K562 (cell line): Measurements from ENCODE around the gene KDM4C. TPM values are rescaled to one million over a fixed set of nuclear protein-coding genes. Genes with fewer than 3 reads are reported as not detected.

Experiments used
- ATAC-seq: fragments of 200-7000 bp; cut with Tn5 transposase; 3 replicates; pipeline ENCODE4 v1.9.1; 2020; ENCODE audit warnings: moderate library complexity
- BruUV-seq: library from RNA; stranded (reverse); fragments of 400-500 nt; replicated peaks from 2 replicates; lab custom pipeline; 2021; lab: Mats Ljungman, UMichigan
- CTCF ChIA-PET: fragments of 300-600 bp; formaldehyde crosslinking; extraction: SDS; loops from one replicate; lab custom pipeline; 2021; ENCODE audit warnings: low intra/inter-chr PET ratio; lab: Yijun Ruan, JAX
- POLR2A ChIA-PET: fragments of 300-600, 350-650 bp; sonication (Branson Sonifier 250); formaldehyde crosslinking; extraction: SDS; loops from one replicate; lab custom pipeline; 2021; ENCODE audit warnings: antibody characterized with exemption, inconsistent platforms; lab: Yijun Ruan, JAX
- DNase-seq, 4 experiments: peaks; one replicate each; pipeline versions ENCODE4 v3.0.0 to v3.0.0-alpha.2; 2011 to 2018; ENCODE audit warnings: low spot score in 3 of 4, mixed read lengths in 3 of 4; ENCODE audit errors: extremely low read depth in 1 of 4
- FAIRE-seq: peaks from 2 replicates; lab custom pipeline; 2011; peaks lifted over from hg19 to GRCh38; lab: Jason Lieb, UNC
- H2AFZ ChIP-seq: 2 replicates; pipeline ENCODE4 v1.6.0; 2011; ENCODE audit warnings: low read depth, low read length, control low read depth, inconsistent platforms
- H3K27ac ChIP-seq: fragments of 200-600 bp; 3 replicates; pipeline ENCODE4 v1.8.0; 2011; ENCODE audit warnings: low read depth, mild to moderate bottlenecking, control low read depth, inconsistent platforms, low read length, moderate library complexity, mixed read lengths; ENCODE audit errors: extremely low read depth
- H3K27me3 ChIP-seq, 2 experiments: fragments of 300-600 bp in 1 of 2; 2 replicates in 1 of 2; 3 replicates in 1 of 2; pipeline versions ENCODE4 v1.6.0 to v1.8.0; 2011; ENCODE audit warnings: inconsistent platforms in 2 of 2, low read length in 2 of 2, mild to moderate bottlenecking in 1 of 2, mixed read lengths in 1 of 2, moderate library complexity in 1 of 2; ENCODE audit not compliant: control insufficient read depth in 2 of 2, insufficient read depth in 2 of 2
- H3K36me3 ChIP-seq: fragments of 300-600 bp; 3 replicates; pipeline ENCODE4 v1.8.0; 2011; ENCODE audit warnings: mild to moderate bottlenecking, low read length, inconsistent platforms; ENCODE audit not compliant: control insufficient read depth, insufficient read depth
- H3K4me1 ChIP-seq, 2 experiments: fragments of 200-600 bp in 1 of 2; replicated peaks in 1 of 2; 2 replicates in 1 of 2; 3 replicates in 1 of 2; pipeline versions ENCODE4 v1.5.1 to v1.8.0; 2011; ENCODE audit warnings: inconsistent platforms in 2 of 2, low read length in 2 of 2, mild to moderate bottlenecking in 1 of 2, mixed read lengths in 1 of 2, moderate library complexity in 1 of 2; ENCODE audit not compliant: control insufficient read depth in 2 of 2, insufficient read depth in 2 of 2
- H3K4me2 ChIP-seq: 2 replicates; pipeline ENCODE4 v1.6.1; 2011; ENCODE audit warnings: low read length, control low read depth, inconsistent platforms, mixed read lengths; ENCODE audit not compliant: insufficient read depth
- H3K4me3 ChIP-seq: fragments of 200-600 bp; sonication (generic), shearing (Covaris generic); 2 replicates; pipeline ENCODE4 v1.5.1; 2016; ENCODE audit warnings: control low read depth, inconsistent platforms
- H3K79me2 ChIP-seq: fragments of 200-600 bp; 3 replicates; pipeline ENCODE4 v1.8.0; 2011; ENCODE audit warnings: low read length, inconsistent platforms; ENCODE audit not compliant: control insufficient read depth, insufficient read depth
- H3K9ac ChIP-seq, 2 experiments: 2 replicates each; pipeline versions ENCODE4 v1.6.0 to v1.6.1; 2011; ENCODE audit warnings: low read depth in 2 of 2, low read length in 2 of 2, control low read depth in 1 of 2, inconsistent platforms in 1 of 2, mild to moderate bottlenecking in 1 of 2, mixed read lengths in 1 of 2; ENCODE audit not compliant: insufficient read depth in 1 of 2
- H3K9me1 ChIP-seq: one replicate; pipeline ENCODE4 v1.6.0; 2011; ENCODE audit warnings: inconsistent platforms, mild to moderate bottlenecking, low read length, moderate library complexity; ENCODE audit not compliant: control insufficient read depth, insufficient read depth
- H3K9me3 ChIP-seq: replicated peaks from 2 replicates; pipeline ENCODE4 v1.5.1; 2011; ENCODE audit warnings: low read depth, low read length, inconsistent platforms; ENCODE audit not compliant: control insufficient read depth, insufficient read depth
- H4K20me1 ChIP-seq: replicated peaks from 2 replicates; pipeline ENCODE4 v1.6.1; 2011; ENCODE audit warnings: low read length, inconsistent platforms, mixed read lengths; ENCODE audit not compliant: control insufficient read depth, insufficient read depth
- BACH1 ChIP-seq: fragments of 200-800 bp; sonication (Bioruptor generic); IDR thresholded peaks from 2 replicates; pipeline ENCODE4 v1.6.1; 2016; ENCODE audit warnings: missing genetic modification characterization, missing compliant biosample characterization
- FOXA3 ChIP-seq, 2 experiments: fragments of 450-650 bp in 1 of 2; sonication (generic) in 1 of 2; formaldehyde crosslinking; IDR thresholded peaks in 1 of 2; conservative IDR thresholded peaks in 1 of 2; 2 replicates each; pipeline versions ENCODE4 v1.4.0 to v1.8.0; 2020 to 2022; ENCODE audit warnings: mild to moderate bottlenecking in 2 of 2, missing genetic modification reagents in 1 of 2
- FOXM1 ChIP-seq, 2 experiments: fragments of 450-650 bp in 1 of 2; sonication (generic) in 1 of 2; formaldehyde crosslinking in 1 of 2; IDR thresholded peaks; 2 replicates each; pipeline versions ENCODE4 v1.6.1 to v1.9.0; 2017 to 2022; ENCODE audit warnings: low read depth in 2 of 2, mild to moderate bottlenecking in 2 of 2, missing genetic modification reagents in 1 of 2, moderate library complexity in 1 of 2
- MAFK ChIP-seq: IDR thresholded peaks from 2 replicates; pipeline ENCODE4 v1.6.1; 2011; ENCODE audit warnings: low read length, improper control_type of control experiment
- MBD2 ChIP-seq: sonication (generic); IDR thresholded peaks from 2 replicates; pipeline ENCODE4 v1.6.1; 2016; ENCODE audit warnings: low read depth, borderline replicate concordance
- POU5F1 ChIP-seq: fragments of 150-350 bp; IDR thresholded peaks from 2 replicates; pipeline ENCODE4 v1.6.1; 2014; ENCODE audit warnings: borderline replicate concordance, low read length, low read depth, mild to moderate bottlenecking; ENCODE audit not compliant: partially characterized antibody
- RBM22 ChIP-seq: fragments of 200-400 bp; formaldehyde crosslinking; IDR thresholded peaks from 2 replicates; pipeline ENCODE4 v1.6.1; 2018; ENCODE audit warnings: low read length, low read depth; ENCODE audit not compliant: poor library complexity, severe bottlenecking
- RBM25 ChIP-seq: fragments of 200-400 bp; formaldehyde crosslinking; IDR thresholded peaks from 2 replicates; pipeline ENCODE4 v1.6.1; 2018; ENCODE audit warnings: low read length, low read depth, moderate library complexity; ENCODE audit not compliant: severe bottlenecking
- SAFB2 ChIP-seq: fragments of 200-400 bp; formaldehyde crosslinking; IDR thresholded peaks from 2 replicates; pipeline ENCODE4 v1.6.1; 2018; ENCODE audit warnings: borderline replicate concordance, low read length, low read depth, moderate library complexity; ENCODE audit not compliant: severe bottlenecking
- ZBTB1 ChIP-seq: sonication (generic); formaldehyde crosslinking; IDR thresholded peaks from 2 replicates; pipeline ENCODE4 v1.8.1; 2023; ENCODE audit warnings: missing genetic modification reagents, low read depth, mild to moderate bottlenecking, borderline replicate concordance
- ZNF239 ChIP-seq: fragments of 250-450 bp; sonication (Bioruptor Pico); IDR thresholded peaks from 2 replicates; pipeline ENCODE4 v1.4.0; 2020; ENCODE audit warnings: mild to moderate bottlenecking
- WGBS: fragments of 100-300 bp; shearing (Covaris generic); methylation state at CpG from one replicate; pipeline ENCODE4 v1.1.6; 2016; ENCODE audit warnings: low coverage, mixed read lengths; ENCODE audit not compliant: insufficient coverage; ENCODE audit errors: missing lambda C conversion rate; 5-methylcytosine and 5-hydroxymethylcytosine counted together
- in situ Hi-C: fragments of 300-500 bp; cut with MboI; formaldehyde crosslinking; loops from 4 replicates; pipeline ENCODE4 v1.15.0; 2018; ENCODE audit warnings: inconsistent platforms, mixed read lengths
- intact Hi-C: fragments of 100-400 bp; cut with micrococcal nuclease; formaldehyde crosslinking; loops from 2 replicates; pipeline ENCODE4 v1.14.2; 2022
- polyA plus RNA-seq, 8 experiments: library from polyadenylated mRNA; depleted of rRNA in 4 of 8; stranded (reverse) in 5 of 8; unstranded in 3 of 8; fragments of >200 nt; fragmentation: Nextera tagmentation in 2 of 8; fragmentation: Illumina TruSeq in 1 of 8; extraction: Ambion mirVana in 2 of 8; extraction: Trizol in 1 of 8; gene quantifications; 2 replicates each; pipeline versions ENCODE4 v1.2.1 to v1.2.3, GENCODE V29; 2011 to 2014; ENCODE audit warnings: inconsistent platforms in 1 of 8, missing spikeins in 1 of 8
- total RNA-seq, 7 experiments: library from RNA; depleted of rRNA in 6 of 7; stranded (reverse); fragments of >200 nt in 6 of 7; fragmentation: Illumina TruSeq in 2 of 7; extraction: Trizol in 2 of 7; gene quantifications; 2 replicates each; pipeline versions ENCODE4 v1.2.1 to v1.2.3, GENCODE V29; 2011 to 2021; ENCODE audit warnings: low replicate concordance in 1 of 7
- TF ChIP-seq, protein P1 (sequence below): fragments of 200-800 bp; sonication (Bioruptor generic); IDR thresholded peaks from 2 replicates; pipeline ENCODE4 v1.6.1; 2016; ENCODE audit warnings: missing genetic modification characterization, missing compliant biosample characterization
- TF ChIP-seq, protein P2 (sequence below), 3 experiments: fragments of 200-800 bp in 1 of 3; sonication (Bioruptor generic) in 1 of 3; sonication (generic) in 1 of 3; formaldehyde crosslinking in 1 of 3; IDR thresholded peaks; 2 replicates each; pipeline versions ENCODE4 v1.6.1 to v1.8.0; 2016 to 2022; ENCODE audit warnings: mild to moderate bottlenecking in 2 of 3, missing compliant biosample characterization in 2 of 3, missing genetic modification characterization in 2 of 3, missing genetic modification reagents in 1 of 3

KDM4C gene
- total and polyA plus RNA-seq, 9 of the 15 experiments (the other 6 are each of a cell fraction or from before 2014, with no cell fraction given): 5.4 to 17.0 (median 12.6) TPM

DNA sequence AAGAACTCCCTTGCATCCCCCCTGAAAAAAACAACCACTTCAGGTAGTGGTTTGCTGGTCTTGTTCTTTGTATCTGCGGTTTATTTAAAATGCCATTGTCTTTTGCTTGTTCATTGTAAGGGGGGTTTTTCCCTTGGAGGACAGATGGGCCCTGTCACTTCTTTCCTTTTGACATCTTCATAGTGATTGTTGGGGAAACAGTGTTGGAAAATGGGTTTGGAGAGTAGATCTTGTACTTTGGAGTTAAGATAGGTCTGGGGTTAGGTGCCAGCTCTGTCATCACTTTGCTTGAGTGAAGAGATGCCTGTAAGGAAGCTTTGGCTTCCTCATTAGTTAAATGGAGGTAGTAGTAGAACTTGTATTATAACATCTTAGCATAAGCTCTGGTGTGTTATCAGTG lies 112.4 kb downstream of the KDM4C start:
- Histone ChIP-seq H3K9me1 (no peaks in the 10 kb centered on the region), H3K79me2 (no peaks in the 10 kb centered on the region), H4K20me1 (no peaks in the 10 kb centered on the region), H3K36me3 (no peaks in the 10 kb centered on the region), H3K4me1 (no peaks in the 10 kb centered on the region; a peak in 1 of 5 replicates), H3K27me3 (no peaks in the 10 kb centered on the region), H3K27ac (no peak overlapping the region), H3K9me3 (no peaks in the 10 kb centered on the region), H3K4me2 (no peak overlapping the region), H2AFZ (no peak overlapping the region), H3K4me3 (no peak overlapping the region), H3K9ac (no peak overlapping the region)
- in situ Hi-C loops: no loop called here
- no peak for DNase-seq
- ATAC-seq: no peak
- FAIRE-seq: no peak
- ChIA-PET CTCF (no interaction called here), POLR2A (no interaction called here)
- intact Hi-C loops: no loop called here
- no TSS peak for BruUV-seq
- WGBS: no CpG with 5 or more reads among the region's 1 CpG
- TF ChIP-seq ZBTB1 (CRISPR knock-in tag) (no peak), SAFB2 (no peak), RBM22 (no peak), RBM25 (no peak), BACH1 (tag) (no peak), MAFK (no peak), FOXA3 (CRISPR knock-in tag; conservative IDR thresholded peaks at IDR 0.05 in 1 of 2, IDR thresholded peaks at IDR 0.05 in 1 of 2) (no peak), ZNF239 (CRISPR knock-in tag) (no peak), MBD2 (no peak), FOXM1 (IDR thresholded peaks at IDR 0.05; ENCODE audit: low read depth) (no peak), FOXM1 (CRISPR knock-in tag; IDR thresholded peaks at IDR 0.05; ENCODE audit: low read depth) (no peak), POU5F1 (no peak)
- TF ChIP-seq, protein P1, sequence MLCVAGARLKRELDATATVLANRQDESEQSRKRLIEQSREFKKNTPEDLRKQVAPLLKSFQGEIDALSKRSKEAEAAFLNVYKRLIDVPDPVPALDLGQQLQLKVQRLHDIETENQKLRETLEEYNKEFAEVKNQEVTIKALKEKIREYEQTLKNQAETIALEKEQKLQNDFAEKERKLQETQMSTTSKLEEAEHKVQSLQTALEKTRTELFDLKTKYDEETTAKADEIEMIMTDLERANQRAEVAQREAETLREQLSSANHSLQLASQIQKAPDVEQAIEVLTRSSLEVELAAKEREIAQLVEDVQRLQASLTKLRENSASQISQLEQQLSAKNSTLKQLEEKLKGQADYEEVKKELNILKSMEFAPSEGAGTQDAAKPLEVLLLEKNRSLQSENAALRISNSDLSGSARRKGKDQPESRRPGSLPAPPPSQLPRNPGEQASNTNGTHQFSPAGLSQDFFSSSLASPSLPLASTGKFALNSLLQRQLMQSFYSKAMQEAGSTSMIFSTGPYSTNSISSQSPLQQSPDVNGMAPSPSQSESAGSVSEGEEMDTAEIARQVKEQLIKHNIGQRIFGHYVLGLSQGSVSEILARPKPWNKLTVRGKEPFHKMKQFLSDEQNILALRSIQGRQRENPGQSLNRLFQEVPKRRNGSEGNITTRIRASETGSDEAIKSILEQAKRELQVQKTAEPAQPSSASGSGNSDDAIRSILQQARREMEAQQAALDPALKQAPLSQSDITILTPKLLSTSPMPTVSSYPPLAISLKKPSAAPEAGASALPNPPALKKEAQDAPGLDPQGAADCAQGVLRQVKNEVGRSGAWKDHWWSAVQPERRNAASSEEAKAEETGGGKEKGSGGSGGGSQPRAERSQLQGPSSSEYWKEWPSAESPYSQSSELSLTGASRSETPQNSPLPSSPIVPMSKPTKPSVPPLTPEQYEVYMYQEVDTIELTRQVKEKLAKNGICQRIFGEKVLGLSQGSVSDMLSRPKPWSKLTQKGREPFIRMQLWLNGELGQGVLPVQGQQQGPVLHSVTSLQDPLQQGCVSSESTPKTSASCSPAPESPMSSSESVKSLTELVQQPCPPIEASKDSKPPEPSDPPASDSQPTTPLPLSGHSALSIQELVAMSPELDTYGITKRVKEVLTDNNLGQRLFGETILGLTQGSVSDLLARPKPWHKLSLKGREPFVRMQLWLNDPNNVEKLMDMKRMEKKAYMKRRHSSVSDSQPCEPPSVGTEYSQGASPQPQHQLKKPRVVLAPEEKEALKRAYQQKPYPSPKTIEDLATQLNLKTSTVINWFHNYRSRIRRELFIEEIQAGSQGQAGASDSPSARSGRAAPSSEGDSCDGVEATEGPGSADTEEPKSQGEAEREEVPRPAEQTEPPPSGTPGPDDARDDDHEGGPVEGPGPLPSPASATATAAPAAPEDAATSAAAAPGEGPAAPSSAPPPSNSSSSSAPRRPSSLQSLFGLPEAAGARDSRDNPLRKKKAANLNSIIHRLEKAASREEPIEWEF (CRISPR knock-in tag): no peak
- TF ChIP-seq, protein P2, sequence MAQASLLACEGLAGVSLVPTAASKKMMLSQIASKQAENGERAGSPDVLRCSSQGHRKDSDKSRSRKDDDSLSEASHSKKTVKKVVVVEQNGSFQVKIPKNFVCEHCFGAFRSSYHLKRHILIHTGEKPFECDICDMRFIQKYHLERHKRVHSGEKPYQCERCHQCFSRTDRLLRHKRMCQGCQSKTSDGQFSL (CRISPR knock-in tag; IDR thresholded peaks at IDR 0.05): no peak
- TF ChIP-seq, protein P2 (tag; IDR thresholded peaks at IDR 0.05): no peak
